ENCODE results near the gene IKZF3. TPM values are rescaled to one million over a fixed set of nuclear protein-coding genes. Genes with fewer than 3 reads are reported as not detected.
"Not testable (repeated sequence)": the region's sequence is repeated elsewhere in the genome, so short reads cannot be mapped to it uniquely, and the experiment has no call there.

The IKZF3 gene
- total RNA-seq, 1 donor from 2014 or later: 23.1 TPM

DNA sequence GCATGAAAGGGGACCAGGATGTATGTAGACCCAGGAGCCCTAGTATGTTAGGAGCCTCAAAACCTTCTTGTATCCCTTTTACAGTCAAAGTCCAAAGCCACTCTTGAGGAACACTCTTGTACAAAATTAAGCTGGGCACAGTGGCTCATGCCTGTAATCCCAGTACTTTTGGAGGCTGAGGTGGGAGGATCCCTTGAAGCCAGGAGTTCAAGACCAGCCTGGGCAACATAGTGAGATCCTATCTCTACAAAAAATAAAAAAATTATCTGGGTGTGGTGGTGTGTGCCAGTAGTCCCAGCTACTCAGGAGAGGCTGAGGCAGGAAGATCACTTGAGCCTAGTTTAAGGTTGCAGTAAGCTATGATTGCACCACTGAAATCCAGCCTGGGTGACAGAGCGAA is 138.2 kb downstream of the IKZF3 start:
- intact Hi-C loops (cut with micrococcal nuclease): not testable (repeated sequence)

GRCh38 chr17:39724731-39725130 is 139.4 kb downstream of the IKZF3 start:
- intact Hi-C loops (cut with micrococcal nuclease): no loop called here

- intact Hi-C loops (cut with micrococcal nuclease): no loop called here
Measured at GRCh38 chr17:39722965-39723848, 140.9 kb downstream of the IKZF3 start.

- intact Hi-C loops (cut with micrococcal nuclease): no loop called here
Measured at GRCh38 chr17:39722104-39722503, 142.0 kb downstream of the IKZF3 start.

DNA sequence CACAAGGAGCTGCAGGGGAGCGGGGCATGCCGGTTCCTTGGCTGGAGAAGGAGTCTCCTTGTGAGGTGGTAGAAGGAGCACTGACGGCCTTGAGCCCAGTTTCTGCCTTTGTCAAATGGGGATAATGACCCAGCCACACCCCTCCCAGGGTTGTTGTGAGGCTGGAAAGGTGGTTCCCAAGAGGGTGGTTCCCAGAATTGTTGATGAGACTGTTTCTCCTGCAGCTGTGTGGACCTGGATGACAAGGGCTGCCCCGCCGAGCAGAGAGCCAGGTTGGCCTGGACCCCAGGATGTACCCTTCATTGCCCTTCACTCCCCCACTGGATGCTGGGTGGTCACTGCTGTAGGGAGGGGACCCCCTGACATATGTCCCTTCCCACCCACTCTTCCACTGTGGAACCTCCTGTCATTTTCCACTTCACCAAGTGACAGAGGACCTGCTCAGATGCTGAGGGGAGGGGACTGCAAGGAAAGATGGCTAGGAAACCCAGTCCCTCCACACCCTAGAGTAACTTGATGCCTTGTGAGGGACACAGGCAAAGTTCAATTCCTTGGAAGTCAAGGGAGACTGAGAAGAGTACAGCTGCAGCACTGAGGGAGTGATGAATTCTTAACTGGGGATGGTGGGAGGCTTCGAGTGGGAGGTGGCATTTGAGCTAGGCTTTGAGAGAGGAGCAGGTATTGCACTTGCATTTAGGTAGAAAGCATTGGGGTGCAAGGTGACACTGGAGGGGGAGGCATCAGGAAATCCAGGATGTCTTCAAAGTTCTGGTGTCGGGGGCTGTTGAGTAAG is 144.4 kb downstream of the IKZF3 start:
- intact Hi-C loops (cut with micrococcal nuclease): no loop called here

DNA sequence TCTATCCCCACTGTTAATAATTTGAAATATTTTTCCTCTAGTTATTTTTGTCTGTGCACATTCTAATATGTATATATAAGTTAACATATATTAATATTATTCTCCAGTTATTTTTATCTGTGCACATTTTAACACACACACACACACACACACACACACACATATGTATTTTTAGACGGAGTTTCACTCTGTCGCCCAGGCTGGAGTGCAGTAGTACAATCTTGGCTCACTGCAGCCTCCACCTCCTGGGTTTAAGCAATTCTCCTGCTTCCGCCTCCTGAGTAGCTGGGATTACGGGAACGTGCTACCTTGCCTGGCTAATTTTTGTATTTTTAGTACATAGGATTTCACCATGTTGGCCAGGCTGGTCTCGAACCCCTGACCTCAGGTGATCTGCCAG is 146.5 kb downstream of the IKZF3 start:
- intact Hi-C loops (cut with micrococcal nuclease): no loop called here

DNA sequence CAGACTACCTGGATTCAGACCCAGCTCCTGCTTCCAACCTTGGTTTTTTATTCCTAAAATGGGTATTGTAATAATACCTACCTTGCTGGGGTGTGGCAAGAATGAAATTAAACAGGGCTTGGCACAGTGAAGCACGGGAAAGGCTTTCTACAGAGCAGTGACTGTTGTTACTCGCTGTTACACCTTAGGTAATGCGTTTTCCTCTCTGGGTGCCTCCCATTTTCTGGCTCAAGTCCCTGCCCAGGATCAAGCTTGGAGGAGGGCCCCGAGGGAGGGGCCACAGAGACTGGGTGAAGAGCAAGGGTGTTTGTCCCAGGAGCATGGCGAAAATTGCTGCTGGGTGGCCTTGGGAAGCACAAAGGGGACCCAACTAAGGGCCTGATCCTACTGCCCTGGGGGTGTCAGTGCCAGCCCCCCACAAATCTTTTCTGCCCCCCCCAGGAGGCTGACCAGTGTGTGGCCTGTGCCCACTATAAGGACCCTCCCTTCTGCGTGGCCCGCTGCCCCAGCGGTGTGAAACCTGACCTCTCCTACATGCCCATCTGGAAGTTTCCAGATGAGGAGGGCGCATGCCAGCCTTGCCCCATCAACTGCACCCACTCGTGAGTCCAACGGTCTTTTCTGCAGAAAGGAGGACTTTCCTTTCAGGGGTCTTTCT is 147.1 kb downstream of the IKZF3 start:
- intact Hi-C loops (cut with micrococcal nuclease): no loop called here

DNA sequence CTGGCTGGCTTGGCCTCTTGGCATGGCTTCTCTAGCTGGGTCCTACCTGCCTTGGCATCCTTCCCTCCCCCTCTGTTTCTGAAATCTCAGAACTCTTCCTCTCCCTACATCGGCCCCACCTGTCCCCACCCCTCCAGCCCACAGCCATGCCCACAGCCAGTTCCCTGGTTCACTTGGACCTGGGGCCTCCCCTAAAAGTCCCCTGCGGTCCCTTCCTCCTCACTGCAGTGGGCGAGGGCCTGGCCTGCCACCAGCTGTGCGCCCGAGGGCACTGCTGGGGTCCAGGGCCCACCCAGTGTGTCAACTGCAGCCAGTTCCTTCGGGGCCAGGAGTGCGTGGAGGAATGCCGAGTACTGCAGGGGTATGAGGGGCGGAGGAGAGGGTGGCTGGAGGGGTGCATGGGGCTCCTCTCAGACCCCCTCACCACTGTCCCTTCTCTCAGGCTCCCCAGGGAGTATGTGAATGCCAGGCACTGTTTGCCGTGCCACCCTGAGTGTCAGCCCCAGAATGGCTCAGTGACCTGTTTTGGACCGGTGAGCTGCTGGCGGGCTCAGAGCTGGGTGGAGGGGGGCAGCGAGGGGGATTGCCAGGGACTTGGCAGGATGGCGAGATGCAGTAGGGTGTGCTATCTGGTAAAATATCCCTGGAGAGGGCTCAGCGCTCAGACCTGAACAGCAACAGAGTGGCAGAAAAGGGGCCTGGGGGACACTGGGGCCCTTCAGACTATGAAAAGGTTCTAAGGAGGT is 147.9 kb downstream of the IKZF3 start:
- intact Hi-C loops (cut with micrococcal nuclease): no loop called here

GRCh38 chr17:39715375-39716072 is 148.6 kb downstream of the IKZF3 start:
- intact Hi-C loops (cut with micrococcal nuclease): no loop called here

DNA sequence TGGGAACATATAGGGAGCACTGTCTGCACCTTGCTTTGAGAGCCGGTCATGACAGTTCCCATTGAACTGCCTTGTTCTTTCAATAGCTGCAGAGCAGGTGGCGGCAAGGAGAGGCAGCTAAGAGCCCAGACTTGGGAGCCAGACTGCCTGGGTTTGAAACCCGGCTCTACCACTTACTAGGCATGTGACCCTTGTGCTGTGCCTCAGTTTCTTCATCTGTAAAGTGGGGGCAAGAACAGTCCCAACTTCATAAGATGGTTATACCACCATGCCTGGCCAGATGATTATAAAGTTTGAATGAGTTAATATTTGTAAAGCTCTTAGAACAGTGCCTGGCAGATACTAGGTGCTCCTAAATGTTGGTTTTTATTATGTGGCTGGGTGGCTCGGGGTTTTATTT is 149.9 kb downstream of the IKZF3 start:
- intact Hi-C loops (cut with micrococcal nuclease): no loop called here

- intact Hi-C loops (cut with micrococcal nuclease): no loop called here
Measured at GRCh38 chr17:39711851-39712250, 152.3 kb downstream of the IKZF3 start.

DNA sequence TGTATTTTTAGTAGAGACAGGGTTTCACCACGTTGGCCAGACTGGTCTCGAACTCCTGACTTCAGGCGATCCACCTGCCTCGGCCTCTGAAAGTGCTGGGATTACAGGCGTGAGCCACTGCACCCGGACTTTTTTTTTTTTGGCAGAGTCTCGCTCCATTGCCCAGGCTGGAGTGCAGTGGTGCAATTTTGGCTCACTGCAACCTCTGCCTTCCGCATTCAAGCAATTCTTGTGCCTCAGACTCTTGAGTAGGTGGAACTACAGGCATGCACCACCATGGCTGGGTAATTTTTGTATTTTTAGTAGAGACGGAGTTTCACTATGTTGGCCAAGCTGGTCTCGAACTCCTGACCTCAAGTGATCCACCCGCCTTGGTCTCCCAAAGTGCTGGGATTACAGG is 153.0 kb downstream of the IKZF3 start:
- intact Hi-C loops (cut with micrococcal nuclease): not testable (repeated sequence)

GRCh38 chr17:39709998-39710964 is 153.8 kb downstream of the IKZF3 start:
- intact Hi-C loops (cut with micrococcal nuclease): no loop called here

DNA sequence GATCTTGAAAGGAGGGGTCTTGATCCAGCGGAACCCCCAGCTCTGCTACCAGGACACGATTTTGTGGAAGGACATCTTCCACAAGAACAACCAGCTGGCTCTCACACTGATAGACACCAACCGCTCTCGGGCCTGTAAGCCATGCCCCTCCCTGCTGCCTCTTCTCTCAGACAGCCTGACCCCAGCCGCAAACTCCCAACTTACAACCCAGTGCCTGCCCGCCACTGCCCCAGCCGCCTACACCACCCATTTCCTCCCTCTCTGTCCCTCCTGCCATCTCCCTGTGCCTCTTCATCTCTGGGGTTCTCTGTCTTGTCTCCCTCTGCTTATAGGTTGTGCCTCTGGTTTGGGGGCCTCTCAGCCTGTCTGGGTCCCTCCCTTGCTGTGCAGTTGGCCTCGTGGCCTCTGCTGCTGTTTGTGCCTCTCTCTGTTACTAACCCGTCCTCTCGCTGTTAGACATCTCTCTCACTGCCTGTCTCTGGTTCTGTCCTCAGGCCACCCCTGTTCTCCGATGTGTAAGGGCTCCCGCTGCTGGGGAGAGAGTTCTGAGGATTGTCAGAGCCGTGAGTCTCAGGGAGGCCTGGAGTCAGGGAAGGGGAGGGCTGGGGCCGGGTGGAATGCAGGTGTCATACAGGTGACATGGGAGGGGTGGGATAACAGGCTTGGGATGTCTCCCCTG is 154.7 kb downstream of the IKZF3 start:
- intact Hi-C loops (cut with micrococcal nuclease): no loop called here

Other genes with a start within 250 kb of the IKZF3 start
- not detected in 2 replicates for gene PPP1R1B, start 237.4 kb downstream of the IKZF3 start, total RNA-seq
- gene STARD3, start 227.2 kb downstream of the IKZF3 start, total RNA-seq: 59.3 and 64.4 TPM in 2 replicates
- gene TCAP, start 199.0 kb downstream of the IKZF3 start, total RNA-seq: 1.7 and 1.9 TPM in 2 replicates
- not detected in 2 replicates for gene PNMT, start 195.9 kb downstream of the IKZF3 start, total RNA-seq
- 21.6 and 25.5 TPM in 2 replicates for gene PGAP3, start 176.3 kb downstream of the IKZF3 start, total RNA-seq
- gene ERBB2, start 164.2 kb downstream of the IKZF3 start, total RNA-seq: 4.4 TPM in 2 replicates
- 43.3 and 45.2 TPM in 2 replicates for gene MIEN1, start 133.8 kb downstream of the IKZF3 start, total RNA-seq
- 0.16 and 0.41 TPM in 2 replicates for gene GRB7, start 126.4 kb downstream of the IKZF3 start, total RNA-seq
- not detected in 2 replicates for gene ZPBP2, start 3.9 kb upstream of the IKZF3 start, total RNA-seq
- 53.4 and 55.8 TPM in 2 replicates for gene GSDMB, start 54.3 kb upstream of the IKZF3 start, total RNA-seq
- 120 and 134 TPM in 2 replicates for gene ORMDL3, start 63.3 kb upstream of the IKZF3 start, total RNA-seq
- not detected in 2 replicates for gene LRRC3C, start 63.4 kb upstream of the IKZF3 start, total RNA-seq
- 0.59 and 1.6 TPM in 2 replicates for gene GSDMA, start 98.7 kb upstream of the IKZF3 start, total RNA-seq
- 125 and 132 TPM in 2 replicates for gene PSMD3, start 116.5 kb upstream of the IKZF3 start, total RNA-seq
- gene CSF3, start 151.1 kb upstream of the IKZF3 start, total RNA-seq: not detected in 2 replicates
- 97.0 and 97.1 TPM in 2 replicates for gene MED24, start 190.1 kb upstream of the IKZF3 start, total RNA-seq
- gene THRA, start 198.7 kb upstream of the IKZF3 start, total RNA-seq: 4.5 and 4.6 TPM in 2 replicates
- 3.9 and 4.0 TPM in 2 replicates for gene NR1D1, start 236.3 kb upstream of the IKZF3 start, total RNA-seq